Stimulated activated CD4-positive, alpha-beta T cell treated with anti-CD3 and anti-CD28 coated beads, Interleukin-15, amount 100 ng/mL, for 48 hours (primary cell): ENCODE measurements around the gene AFAP1L2.

Source experiments
- DNase-seq, 2 donors: peaks; one replicate each; pipeline ENCODE4 v3.0.0-alpha.2; 2020; ENCODE audit warnings: low read depth in 2 of 2

The AFAP1L2 gene

DNA sequence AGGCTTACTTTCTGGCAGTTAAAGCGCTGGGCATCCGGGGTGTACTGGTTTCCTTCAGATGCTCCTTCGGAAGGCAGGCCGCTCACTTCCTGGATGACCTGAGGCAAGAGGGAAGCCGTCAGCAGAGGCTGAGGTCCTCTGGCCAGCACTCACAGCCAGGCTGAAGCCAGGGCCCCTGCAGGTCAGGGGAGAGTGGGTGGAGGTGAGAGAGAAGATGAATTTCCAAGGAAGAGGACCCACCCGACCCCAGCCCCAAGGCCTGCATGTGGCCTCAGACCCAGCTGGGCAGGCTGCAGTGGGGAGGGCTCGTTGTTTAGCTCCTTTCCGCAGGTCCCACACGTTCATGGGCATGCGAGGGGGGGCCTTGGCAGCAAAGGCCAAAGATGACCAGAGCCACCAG lies 94.0 kb downstream of the AFAP1L2 start:
- no peak for DNase-seq

DNA sequence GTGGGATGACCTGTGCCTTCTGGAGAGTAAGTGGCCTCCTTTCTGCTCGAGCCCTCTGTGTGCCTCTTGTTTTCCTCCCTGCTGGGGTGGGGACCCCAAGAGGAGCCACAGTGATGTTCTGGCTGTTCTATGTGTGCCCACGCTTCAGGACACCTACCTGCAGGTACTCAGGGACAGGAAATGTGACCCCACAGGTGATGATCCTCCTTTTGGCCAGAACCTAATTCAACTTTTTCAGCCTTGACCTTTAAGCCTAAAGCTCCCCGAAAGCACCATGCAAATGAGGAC lies 95.0 kb downstream of the AFAP1L2 start:
- no peak for DNase-seq

DNA sequence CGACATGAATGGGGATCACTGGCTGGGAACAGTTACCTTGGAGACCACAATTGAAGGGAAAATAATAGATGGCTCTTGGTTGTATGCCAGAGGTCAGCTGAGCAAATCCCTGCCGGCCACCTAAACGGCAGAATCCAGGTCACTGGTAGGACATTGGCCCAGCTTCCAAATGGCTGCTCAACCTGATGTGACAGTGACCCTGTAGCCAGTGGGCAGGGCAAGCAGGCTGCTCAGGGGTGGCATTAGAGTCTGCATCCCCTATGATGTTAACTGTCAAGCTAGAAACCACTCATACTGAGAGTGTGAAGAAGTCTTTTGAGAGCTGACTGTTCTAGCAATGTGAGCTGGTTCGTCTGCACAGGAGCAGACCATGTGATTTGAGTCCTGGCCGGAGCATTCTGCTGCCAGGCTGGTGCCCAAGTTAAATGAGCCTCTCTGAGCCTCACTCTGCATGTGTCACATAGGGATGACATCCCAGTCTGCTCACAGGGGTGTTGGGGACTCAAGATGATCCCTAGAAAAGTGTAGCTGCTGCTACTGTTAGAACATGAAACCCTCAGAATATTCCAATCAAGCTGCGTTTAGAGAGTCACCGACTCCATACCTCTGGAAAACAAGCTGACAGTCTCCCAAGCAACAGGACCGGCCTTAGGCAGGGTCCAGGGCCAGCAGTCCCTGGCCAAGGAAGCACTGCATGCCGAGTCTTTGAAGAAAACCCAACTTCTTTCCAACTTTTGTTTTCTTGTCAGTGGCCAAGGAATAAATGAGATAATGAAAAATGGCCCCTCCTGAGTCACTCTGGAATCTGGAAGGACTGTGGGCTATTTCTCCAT lies 95.6 kb downstream of the AFAP1L2 start:
- DNase-seq: no peak

DNA sequence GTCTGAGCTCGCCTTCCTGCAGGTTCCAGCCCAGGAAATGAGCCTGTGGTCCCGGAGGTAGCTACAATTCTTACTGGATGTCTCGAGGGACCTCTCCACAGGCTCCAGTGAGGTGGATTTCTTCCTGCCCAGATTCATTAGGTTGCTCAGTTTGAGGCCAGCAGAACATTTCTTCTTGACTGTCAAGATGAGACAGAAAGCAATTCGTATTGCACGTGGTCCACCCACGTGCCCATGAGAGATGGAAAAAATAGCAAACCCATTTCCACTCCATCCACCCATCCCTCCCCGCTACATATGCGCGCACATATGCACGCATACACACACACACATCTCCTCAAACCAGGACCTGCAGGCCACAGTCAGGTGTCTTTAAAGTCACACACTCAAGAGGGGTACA lies 96.6 kb downstream of the AFAP1L2 start:
- DNase-seq: no peak

DNA sequence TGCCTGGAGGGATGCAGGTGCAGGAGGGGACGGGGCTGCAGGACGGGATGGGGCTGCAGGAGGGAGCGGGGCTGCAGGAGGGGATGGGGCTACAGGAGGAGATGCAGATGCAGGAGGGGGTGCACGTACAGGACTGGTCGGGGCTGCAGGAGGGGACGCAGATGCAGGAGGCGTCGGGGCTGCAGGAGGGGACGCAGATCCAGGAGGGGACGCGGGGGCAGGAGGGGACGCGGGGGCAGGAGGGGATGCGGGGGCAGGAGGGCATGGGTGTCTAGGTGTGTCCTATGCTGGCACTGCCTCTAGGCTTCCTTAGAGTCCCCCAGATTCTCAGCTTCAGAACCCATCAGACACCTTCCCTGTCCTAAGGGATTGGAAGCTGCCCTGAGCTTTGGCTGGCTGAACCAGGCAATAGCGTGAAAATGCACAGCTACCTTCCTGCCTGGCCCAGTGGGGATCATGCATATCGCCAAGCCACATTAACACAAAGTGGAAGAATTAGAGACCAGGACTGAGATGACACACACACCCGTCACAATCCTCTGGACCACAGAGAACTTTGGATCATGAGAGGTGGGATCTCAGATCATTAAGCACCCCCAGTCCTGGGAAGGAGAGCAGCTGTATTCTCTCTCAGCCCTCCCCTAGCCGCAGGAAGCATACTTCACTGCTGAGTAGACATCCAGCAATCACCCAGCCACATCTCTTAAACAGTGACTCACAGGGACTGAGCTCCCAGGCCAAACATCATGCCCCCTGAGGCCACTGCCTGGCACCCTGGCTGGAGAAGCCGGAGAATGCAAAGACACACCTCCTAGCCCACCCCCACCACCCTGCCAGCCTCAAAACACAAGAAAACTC lies 98.0 kb downstream of the AFAP1L2 start:
- DNase-seq: no peak

DNA sequence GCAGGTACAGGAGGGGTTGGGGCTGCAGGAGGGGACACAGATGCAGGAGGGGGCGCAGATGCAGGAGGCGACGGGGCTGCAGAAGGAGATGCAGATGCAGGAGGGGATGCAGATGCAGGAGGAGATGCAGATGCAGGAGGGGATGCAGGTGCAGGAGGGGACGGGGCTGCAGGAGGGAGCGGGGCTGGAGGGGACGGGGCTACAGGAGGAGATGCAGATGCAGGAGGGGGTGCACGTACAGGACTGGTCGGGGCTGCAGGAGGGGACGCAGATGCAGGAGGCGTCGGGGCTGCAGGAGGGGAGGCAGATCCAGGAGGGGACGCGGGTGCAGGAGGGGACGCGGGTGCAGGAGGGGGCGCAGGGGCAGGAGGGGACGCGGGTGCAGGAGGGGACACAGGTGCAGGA lies 98.8 kb downstream of the AFAP1L2 start:
- no peak for DNase-seq

DNA sequence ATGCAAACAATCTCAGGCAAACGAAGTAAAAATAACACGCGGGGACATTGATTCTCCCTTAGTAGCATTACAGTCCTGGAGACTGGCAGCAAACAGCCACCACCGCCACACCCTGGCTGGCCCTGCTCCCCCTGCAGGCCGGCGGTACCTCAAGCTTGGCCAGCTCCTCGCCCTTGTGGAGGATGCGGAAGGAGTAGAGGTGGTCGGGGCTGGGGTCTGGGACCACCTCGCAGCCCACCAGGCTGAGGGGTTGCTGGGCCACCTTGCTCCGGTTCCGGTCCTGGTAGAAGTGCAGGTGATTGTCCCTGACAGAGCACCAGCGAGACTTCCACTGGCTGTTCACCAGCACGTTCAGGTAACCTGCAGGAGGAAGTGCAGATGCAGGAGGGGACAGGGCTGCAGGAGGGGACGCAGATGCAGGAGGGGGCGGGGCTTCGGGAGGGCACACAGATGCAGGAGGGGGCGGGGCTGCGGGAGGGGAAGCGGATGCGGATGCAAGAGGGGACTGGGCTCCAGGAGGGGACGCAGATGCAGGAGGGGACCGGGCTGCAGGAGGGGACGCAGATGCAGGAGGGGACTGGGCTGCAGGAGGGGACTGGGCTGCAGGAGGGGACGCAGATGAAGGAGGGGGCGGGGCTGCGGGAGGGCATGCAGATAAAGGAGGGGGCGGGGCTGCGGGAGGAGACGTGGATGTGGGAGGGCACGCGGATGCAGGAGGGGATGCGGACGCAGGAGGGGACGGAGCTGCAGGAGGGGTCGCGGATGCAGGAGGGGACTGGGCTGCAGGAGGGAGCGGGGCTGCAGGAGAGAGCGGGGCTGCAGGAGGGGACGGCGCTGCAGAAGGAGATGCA lies 99.5 kb downstream of the AFAP1L2 start:
- peak; percentile 38 to 54 for DNase-seq

DNA sequence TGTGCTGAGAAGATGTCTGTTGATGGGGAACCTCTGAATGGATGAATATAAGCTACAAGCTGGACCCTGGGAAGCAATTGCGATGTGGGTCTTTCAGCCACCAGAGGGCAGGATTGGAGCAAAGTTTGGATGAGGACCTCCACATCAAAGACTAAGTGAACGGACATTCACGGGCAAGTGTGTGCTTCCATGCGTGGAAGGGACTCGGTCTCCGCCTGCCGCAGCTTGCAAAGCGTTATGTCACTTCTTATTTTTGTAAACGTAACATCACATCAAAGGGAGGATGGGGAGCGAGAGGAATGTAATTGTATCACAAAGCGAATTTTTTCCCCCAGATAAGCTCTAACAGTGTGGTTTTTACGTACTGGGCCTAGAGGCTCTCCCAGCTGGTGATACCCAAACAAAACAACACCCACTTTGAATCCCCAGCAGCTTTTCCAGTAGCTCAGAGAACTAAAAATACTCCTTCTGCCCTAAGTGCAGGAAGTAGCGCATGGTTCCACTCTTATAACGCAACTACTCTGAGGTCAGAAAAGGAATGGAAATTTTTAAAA lies 100.2 kb downstream of the AFAP1L2 start:
- peak; percentile 51 to 72 for DNase-seq

DNA sequence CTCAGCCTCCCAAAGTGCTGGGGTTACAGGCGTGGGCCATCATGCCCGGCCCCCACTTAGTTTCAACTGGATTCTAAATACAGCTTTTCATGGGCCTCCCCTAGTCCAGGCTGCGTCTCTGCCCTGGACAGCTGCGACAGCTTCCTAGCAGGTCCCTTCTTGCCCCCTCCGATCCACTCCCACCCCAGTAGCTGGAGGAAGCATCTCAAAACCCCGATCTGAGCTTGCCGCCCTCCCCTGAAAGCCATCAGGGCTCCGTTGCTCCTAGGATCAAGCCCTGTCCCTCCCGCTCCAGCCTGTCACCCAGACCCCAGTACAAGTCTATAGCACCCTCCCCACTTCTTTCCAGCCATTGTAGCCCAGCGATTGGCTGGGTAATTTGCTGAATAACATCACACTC lies 100.7 kb downstream of the AFAP1L2 start:
- no peak for DNase-seq

DNA sequence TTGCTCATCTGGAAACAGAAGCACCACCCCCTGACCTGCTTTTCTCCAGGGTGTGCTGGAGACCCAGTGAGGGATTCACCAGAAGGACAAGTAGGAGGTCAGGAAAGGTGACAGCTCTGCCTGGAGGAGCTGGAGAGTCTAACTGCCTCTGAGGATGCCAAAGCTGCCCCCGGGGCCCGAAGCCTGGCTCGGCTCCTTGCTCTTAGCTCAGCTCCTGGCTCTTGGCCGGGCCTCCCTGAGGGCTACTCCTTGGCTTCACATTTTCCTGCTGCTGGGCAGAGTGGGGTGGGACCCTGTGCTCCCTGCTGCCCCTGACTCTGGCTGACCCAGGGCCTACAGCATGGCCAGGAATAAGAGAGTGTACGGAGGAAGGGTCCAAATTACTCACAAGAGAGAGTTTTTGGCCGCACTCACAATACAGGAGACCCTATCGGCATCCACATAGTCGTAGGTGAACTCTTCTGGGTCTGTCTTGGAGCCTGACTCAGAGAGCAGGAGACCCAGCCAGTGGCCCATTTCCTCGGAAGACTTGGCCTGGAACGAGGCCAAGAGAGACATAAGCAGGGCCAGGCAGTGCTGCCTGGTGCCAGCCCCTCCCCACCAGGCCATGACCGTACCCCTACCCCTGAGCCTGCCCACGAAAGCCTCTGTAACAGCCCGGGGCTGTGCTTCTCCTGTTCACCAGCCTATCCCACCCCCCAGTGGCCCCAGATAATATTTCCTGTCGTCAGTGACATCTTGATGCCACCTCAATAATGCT lies 102.2 kb downstream of the AFAP1L2 start:
- DNase-seq: no peak

DNA sequence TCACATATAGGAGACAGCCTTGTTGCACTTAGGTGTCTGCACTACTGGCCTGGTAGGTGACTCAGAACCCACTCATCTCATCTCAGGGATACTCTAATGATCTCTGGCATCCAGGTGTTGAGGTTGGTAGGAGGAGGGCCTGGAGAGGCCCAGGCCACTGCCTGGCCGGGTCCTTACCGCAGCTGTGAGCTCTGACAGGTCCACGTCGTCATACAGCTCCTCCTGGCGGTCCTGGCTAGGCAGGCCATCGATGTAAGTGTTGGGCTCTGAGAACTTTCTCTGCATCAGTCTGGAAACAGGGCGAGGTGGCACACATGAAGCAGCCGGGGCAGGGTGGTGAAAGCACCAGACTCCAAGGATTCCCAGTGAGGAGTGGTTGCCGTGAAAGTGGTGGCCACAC lies 103.1 kb downstream of the AFAP1L2 start:
- no peak for DNase-seq

DNA sequence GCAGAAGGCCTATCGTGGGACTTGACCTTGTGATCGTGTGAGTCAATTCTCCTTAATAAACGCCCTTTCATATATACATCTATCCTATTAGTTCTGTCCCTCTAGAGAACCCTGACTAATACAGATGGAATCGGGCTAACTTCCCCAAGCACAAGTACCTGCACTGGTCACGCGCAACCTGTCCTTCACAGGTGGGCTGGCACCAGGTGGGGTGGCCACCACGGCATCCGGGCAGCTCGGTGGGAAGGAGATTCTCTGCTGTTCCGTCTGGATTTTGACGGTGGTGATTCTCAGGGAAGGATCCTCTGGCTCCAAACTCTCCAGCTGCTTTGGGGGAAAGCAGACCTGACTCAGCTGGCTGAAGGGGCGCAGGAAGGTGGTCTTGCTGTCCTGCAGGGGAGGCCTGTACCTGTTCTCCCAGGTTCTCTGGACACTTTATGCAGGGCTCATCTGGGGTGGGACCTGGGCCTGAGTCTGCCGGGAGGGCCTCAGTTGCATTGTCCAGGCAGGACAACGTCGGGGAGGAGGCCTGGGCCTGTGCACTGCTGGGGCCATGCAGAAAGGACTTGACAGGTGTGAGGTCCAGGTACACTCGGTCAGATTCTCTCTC lies 104.2 kb downstream of the AFAP1L2 start:
- no peak for DNase-seq

DNA sequence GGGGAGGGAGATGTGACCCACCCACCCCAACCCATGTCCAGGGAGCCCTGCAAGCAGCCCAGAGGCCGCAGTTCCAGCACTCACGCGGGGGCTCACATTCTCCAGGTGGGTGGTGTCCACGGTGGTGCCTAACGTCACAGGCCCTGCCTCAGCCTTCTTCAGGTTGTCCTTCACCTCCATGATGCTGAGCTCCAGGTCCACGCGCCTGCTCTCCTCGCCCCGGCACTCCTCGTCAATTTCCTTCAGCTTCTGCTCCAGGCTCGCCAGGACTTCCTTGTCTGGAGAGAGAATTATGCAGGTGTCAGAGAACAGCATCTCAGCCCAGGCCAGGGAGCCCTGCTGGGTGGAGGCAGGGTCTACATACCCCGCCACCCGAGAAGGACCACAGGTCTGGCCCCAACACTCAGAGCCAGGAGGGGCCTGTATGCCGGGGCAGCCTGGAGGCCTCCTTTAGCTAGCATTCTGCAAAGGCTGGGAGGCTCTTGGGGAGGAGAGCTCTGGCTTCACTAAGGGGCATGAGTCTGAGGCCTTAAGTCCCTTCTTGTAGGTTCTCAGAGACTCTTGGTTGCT lies 107.1 kb downstream of the AFAP1L2 start:
- DNase-seq: no peak

DNA sequence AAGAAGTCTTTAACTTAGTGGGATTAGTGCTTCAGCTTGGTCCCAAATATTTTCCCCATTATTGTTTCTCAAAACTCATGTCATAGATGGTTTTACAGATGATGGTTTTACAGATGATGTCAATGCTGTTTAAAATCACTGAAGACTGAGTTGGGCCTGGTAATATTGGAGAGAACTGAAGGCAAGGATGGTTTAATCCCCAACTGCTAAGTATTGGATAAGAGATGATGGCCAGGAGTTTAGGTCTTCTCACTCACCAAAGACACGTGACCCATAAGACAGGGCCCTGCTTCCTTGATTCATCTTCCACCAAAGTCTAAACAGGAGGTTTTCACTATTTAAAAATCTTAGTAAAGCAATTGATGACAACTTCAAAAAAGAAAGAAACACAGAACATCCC lies 108.9 kb downstream of the AFAP1L2 start:
- DNase-seq: no peak

DNA sequence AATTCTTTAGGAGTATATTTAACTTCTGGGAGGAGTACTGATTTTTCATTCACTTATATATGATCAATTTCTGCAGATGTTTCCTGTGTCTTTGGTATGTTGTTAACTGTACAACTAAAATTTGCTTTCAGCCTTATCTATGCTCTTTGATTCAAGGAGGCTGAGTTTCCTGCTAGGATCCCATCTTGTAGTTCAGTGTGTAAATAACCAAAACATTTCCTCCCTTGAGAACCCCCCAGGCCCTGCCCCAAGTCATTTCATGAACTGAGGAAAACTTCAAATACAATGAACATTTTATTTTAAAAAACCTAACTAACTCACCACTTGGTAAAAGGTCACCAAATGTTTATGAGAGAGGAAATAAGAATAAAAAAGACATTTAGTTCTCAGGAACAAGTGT lies 109.8 kb downstream of the AFAP1L2 start:
- DNase-seq: no peak

DNA sequence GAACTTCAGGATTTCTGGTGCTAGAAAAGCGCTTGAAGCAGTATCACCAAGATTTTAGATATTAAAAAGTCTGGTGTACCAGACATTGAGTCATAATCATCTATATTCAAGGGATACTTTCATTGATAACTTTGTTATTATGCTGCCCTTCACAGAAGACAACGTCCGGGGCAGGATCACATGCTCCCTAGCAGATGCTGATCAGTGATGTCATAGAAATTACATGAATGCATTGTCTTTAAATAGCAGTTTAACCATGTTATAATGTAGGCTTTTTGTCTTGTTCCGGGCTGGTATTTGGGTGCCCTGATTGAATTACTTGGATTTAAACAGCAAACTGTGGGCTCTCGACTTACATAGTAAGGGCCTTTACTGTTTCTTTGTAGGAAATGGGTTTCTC lies 111.2 kb downstream of the AFAP1L2 start:
- no peak for DNase-seq

DNA sequence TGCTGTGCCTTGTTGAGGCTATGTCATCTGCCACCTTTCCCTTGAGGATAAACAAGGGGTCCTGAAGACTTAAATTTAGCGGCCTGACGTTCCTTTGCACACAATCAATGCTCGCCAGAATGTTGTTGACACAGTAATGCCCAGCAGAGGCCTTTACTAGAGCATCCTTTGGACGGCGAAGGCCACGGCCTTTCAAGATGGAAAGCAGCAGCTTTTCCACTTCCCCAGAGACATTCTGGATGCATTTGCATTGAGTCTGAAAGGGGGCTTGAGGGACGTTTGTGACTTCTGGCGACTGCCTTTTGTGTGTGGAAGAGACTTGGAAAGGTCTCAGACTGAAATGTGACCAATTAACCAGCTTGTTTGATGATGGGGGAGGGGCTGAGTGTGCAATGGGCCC lies 112.8 kb downstream of the AFAP1L2 start:
- DNase-seq: no peak

DNA sequence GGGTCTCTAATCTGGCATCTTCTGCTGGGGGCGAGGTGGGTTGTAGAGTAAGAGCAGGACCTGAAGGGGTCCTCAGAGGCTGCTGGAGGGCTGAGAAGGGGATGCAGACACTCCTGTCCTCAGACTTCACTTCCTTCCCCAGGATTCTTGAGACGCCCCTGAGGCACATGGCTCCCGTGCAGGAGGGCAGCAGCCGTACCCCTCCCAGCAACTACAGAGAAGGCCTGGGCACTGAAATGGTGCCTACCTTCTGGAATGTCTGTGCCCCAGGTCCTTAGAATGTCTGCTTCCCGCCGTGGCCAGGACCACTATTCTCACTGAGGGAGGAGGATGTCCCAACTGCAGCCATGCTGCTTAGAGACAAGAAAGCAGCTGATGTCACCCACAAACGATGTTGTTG lies 113.2 kb downstream of the AFAP1L2 start:
- no peak for DNase-seq

DNA sequence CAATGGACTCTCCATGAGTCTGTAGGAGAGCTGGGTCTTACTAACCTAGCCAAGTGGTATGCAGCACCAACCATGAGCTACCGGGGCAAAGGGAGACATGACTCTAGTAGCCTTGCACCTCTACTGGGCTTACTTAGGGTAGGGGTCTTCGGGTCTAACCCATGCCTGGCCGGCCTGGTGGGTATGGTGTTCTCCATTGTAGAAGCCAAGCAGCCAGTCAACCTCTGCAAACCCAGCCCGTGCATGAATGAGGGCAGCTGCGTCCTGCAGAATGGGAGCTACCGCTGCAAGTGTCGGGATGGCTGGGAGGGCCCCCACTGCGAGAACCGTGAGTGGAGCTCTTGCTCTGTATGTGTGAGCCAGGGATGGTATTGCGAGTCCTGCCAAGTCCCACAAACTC lies 114.3 kb downstream of the AFAP1L2 start:
- no peak for DNase-seq

DNA sequence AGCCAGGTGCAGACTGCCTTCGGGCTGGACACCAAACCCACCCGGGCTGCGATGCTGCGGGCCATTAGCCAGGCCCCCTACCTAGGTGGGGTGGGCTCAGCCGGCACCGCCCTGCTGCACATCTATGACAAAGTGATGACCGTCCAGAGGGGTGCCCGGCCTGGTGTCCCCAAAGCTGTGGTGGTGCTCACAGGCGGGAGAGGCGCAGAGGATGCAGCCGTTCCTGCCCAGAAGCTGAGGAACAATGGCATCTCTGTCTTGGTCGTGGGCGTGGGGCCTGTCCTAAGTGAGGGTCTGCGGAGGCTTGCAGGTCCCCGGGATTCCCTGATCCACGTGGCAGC lies 115.2 kb downstream of the AFAP1L2 start:
- DNase-seq: no peak
